Measurements from ENCODE around the gene NAA80. TPM values are rescaled to one million over a fixed set of nuclear protein-coding genes. Genes with fewer than 3 reads are reported as not detected.

The NAA80 gene
- total and polyA plus RNA-seq, 12 donors = 5.2 to 19.8 (median 11.0) TPM

DNA sequence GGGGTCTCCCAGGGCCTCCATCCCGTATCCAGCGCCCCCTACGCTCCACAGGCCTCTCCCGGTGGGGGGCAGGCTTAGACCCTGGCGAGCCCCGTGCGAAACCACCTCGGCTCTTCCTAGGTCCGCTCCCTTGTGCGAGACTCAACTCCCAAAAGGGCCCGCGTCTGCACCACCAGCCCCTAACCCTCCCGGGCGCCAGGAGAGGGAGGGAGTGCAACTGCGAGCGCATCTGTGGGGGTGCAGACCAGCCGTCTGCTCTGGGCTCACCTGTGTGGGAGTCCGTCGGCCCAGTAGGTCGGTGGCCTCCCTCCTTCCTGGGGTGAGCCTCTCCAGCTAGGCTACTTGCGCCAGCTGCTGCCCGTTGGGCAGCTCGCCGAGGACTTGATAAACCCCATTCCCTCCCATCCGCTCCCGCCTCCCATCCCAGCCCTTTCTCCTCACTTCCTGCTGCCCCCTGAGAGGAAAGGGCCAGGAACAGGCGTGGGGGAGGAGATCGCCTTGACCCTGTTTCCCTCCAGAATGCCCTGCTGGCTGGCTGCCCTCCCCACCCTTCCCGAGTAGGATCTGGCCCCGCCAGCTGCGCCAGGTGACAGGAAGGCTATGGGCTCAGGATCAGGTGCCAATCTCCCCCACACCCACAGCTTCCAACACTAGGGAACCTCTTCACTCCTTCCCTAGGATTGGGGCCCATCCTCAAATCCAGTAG is 23.3 kb upstream of the NAA80 start, which contains the start of gene HYAL2:
TSS of gene HYAL2 (minus strand) at position 360 of the 706 bp plus-strand sequence. CDS start 2,256 bp downstream, outside the sequence.
- no peaks in the 10 kb centered on the region for H3K9me3 ChIP-seq (replicated peaks in 1 of 3)
- no peaks in the 10 kb centered on the region for H3K27me3 ChIP-seq
- intact Hi-C loops (cut with DNase I) = loop anchor here in 1 of 2 donors (5.0 kb wide), 1 partner anchor 50 kb away; no protein-coding TSS in a partner anchor
- TF ChIP-seq, protein P1, sequence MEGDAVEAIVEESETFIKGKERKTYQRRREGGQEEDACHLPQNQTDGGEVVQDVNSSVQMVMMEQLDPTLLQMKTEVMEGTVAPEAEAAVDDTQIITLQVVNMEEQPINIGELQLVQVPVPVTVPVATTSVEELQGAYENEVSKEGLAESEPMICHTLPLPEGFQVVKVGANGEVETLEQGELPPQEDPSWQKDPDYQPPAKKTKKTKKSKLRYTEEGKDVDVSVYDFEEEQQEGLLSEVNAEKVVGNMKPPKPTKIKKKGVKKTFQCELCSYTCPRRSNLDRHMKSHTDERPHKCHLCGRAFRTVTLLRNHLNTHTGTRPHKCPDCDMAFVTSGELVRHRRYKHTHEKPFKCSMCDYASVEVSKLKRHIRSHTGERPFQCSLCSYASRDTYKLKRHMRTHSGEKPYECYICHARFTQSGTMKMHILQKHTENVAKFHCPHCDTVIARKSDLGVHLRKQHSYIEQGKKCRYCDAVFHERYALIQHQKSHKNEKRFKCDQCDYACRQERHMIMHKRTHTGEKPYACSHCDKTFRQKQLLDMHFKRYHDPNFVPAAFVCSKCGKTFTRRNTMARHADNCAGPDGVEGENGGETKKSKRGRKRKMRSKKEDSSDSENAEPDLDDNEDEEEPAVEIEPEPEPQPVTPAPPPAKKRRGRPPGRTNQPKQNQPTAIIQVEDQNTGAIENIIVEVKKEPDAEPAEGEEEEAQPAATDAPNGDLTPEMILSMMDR (IDR thresholded peaks at IDR 0.05) = peak in 1 of 6 experiments; percentile 1
- peak in 1 of 2 donors; percentile 34 for TF ChIP-seq POLR2A (IDR thresholded peaks at IDR 0.05)
- peak; percentile 70 to 85 (median 73) for DNase-seq
- peaks cover 0 to 34% of the 10 kb centered on the region in 2 donors for H3K36me3 ChIP-seq (replicated peaks in 1 of 2)
- H3K4me3 ChIP-seq = peak within 1 kb of the TSS; percentile 25 to 96 (median 62)
- 20 to 28% (median 25%) methylated on average over 18 to 31 of the region's 31 CpGs for WGBS, 4 donors
- H3K27ac ChIP-seq = peak within 1 kb of the TSS; percentile 83 to 98 (median 94)
- peaks cover 41 to 71% of the 10 kb centered on the region in 2 donors for H3K4me1 ChIP-seq (replicated peaks in 1 of 2)

DNA sequence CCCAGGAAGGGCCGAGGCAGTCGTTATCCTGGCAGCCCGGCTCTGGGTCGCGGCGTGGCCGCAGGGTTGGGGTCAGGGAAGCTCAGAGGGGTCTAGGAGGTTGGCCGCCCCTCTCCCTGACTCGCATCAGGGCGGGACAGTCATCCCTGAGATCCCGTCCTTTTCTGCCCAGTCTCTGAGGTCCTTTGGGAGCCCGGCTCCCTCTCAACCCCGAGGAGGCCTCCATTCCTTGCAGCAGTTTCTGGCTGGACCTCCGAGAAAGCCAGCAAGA is 22.8 kb upstream of the NAA80 start:
- Histone ChIP-seq H3K4me3 (peak overlapping the region in 2 of 4 donors; percentile 71 to 96), H3K4me1 (replicated peaks in 1 of 2) (peaks cover 41 to 71% of the 10 kb centered on the region in 2 donors), H3K27me3 (no peaks in the 10 kb centered on the region), H3K27ac (peak overlapping the region; percentile 35 to 98 (median 94)), H3K9me3 (replicated peaks in 1 of 3) (no peaks in the 10 kb centered on the region), H3K36me3 (replicated peaks in 1 of 2) (peaks cover 0 to 38% of the 10 kb centered on the region in 2 donors)
- intact Hi-C loops (cut with DNase I) = loop anchor here in 1 of 2 donors (5.0 kb wide), 1 partner anchor 50 kb away; no protein-coding TSS in a partner anchor
- TF ChIP-seq POLR2A (IDR thresholded peaks at IDR 0.05) = no peak
- TF ChIP-seq, protein P1 (IDR thresholded peaks at IDR 0.05) = no peak
- no peak for DNase-seq
- 17 to 39% (median 29%) methylated on average over 4 to 14 of the region's 14 CpGs for WGBS, 4 donors

DNA sequence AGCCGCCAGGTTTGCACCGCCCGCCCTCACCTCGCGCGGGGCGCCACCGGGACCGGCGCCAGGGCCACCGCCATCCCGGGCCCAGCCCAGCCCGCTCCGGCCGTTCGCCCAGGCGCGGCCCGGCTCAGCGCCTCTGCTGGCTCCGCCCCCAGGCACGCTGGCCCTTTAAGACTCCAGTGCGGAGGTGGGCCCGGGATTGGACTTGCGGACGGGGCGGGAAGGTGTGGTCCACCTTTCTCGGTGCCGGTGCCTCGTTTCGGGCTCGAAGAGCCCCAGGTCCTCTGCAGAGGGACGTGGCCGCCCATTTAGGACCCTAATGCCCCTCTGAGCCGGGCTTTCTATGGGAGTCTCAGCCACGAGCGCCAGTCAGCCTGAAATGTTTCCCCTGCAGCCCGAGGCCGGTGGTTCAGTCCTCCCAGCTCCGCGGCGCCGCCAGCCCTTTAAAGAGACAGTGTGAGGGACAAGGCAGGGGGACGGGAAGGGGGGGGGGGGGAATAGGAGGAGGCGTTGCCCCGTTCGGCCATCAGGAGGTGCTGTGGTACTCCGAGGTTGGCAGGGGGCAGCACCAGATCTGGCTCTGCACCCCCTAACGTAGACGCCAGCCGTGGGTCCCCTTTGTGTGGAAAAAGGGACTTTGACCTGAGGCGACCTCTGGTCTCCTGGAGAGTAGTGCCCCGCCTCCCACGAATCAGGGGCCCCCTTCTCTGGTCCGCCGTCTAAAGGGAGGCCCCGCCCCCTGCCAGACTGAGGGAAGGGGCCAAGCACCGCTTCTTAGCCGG is 22.3 kb upstream of the NAA80 start:
- H3K4me3 ChIP-seq = peak overlapping the region; percentile 25 to 96 (median 62)
- H3K27me3 ChIP-seq = no peaks in the 10 kb centered on the region
- no peaks in the 10 kb centered on the region for H3K9me3 ChIP-seq (replicated peaks in 1 of 3)
- H3K4me1 ChIP-seq (replicated peaks in 1 of 2) = peaks cover 44 to 73% of the 10 kb centered on the region in 2 donors
- DNase-seq = peak; percentile 89 to 94 (median 91)
- TF ChIP-seq POLR2A (IDR thresholded peaks at IDR 0.05) = peak; percentile 36 to 69
- TF ChIP-seq, protein P1 (IDR thresholded peaks at IDR 0.05) = peak; percentile 20 to 66 (median 32)
- intact Hi-C loops (cut with DNase I) = loop anchor here in 1 of 2 donors (5.0 kb wide), 1 partner anchor 49 kb away; no protein-coding TSS in a partner anchor
- WGBS, 4 donors = 1% methylated on average over 47 to 59 of the region's 59 CpGs; no CpG with 5 or more reads in 1 of the 4 donors
- H3K27ac ChIP-seq = peak overlapping the region; percentile 83 to 98 (median 94)
- peaks cover 0 to 39% of the 10 kb centered on the region in 2 donors for H3K36me3 ChIP-seq (replicated peaks in 1 of 2)

DNA sequence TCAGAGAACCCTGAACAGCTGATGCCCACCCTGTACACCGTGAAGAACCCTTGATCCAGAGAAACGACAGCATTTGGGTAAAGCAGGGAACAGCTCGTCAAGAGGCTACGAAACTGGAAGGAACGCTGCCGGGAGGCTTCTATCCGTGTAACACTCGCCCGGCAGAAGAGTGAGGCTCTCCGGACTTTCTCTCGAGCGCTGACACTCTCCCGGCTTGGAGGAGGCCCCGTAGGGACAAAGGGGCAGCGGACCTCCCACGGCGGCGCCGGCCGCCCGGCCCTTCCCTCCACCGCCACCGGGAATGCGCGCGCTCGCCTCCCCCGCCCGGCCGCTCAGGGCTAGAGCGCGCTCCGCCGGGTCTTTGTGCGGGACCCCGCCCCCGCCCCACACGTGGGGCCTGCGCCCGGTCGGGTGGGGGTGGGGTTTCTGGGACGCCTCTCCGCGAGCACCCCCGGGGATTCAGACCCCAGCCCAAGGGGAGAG is 21.7 kb upstream of the NAA80 start:
- Histone ChIP-seq H3K9me3 (replicated peaks in 1 of 3) (no peaks in the 10 kb centered on the region), H3K36me3 (replicated peaks in 1 of 2) (peaks cover 0 to 37% of the 10 kb centered on the region in 2 donors), H3K27me3 (no peaks in the 10 kb centered on the region), H3K4me1 (replicated peaks in 1 of 2) (peaks cover 45 to 75% of the 10 kb centered on the region in 2 donors), H3K4me3 (peak overlapping the region; percentile 25 to 96 (median 62)), H3K27ac (peak overlapping the region; percentile 83 to 98 (median 94))
- 0% methylated on average over 11 to 45 of the region's 45 CpGs for WGBS, 4 donors
- intact Hi-C loops (cut with DNase I) = loop anchor here in 1 of 2 donors (5.0 kb wide), 1 partner anchor 49 kb away; no protein-coding TSS in a partner anchor
- no peak for TF ChIP-seq POLR2A (IDR thresholded peaks at IDR 0.05)
- TF ChIP-seq, protein P1 (IDR thresholded peaks at IDR 0.05) = no peak
- peak in 5 of 7 donors; percentile 64 to 84 (median 80) for DNase-seq

All from adrenal gland (tissue), 12 donors.